ENCODE data around the gene GSG1. TPM values are rescaled to one million over a fixed set of nuclear protein-coding genes. Genes with fewer than 3 reads are reported as not detected.

Gene GSG1
- total RNA-seq, 4 donors from 2014 or later, result 1.2 TPM; not detected in 3

GRCh38 chr12:13094367-13094766, 9.1 kb downstream of the GSG1 start:
- H3K27ac ChIP-seq, result peak overlapping the region in 1 of 3 donors; percentile 21

DNA sequence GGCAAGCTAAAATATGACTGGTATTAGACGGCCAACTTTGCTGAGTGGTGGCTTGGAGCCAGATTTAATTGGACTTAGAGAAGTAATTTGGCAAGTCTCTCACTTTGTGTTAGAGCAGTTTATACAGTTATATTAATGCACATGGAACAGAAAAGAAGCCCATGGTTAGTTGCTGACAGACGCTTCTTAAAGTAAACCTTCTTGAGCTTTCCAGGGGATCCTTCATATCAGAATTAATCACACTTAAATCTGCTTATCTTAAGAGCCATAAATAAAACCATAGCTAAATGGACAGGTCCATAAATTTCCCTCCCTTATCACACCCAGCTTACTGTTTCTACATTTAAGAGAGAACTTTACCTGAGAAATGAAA, 9.6 kb downstream of the GSG1 start:
- Histone ChIP-seq H3K9me3 (no peaks in the 10 kb centered on the region), H3K4me3 (replicated peaks in 1 of 3) (no peak overlapping the region), H3K36me3 (no peaks in the 10 kb centered on the region), H3K27me3 (no peaks in the 10 kb centered on the region), H3K27ac (peak overlapping the region in 2 of 3 donors; percentile 21 to 32), H3K4me1 (peaks cover 19 to 29% of the 10 kb centered on the region in 2 donors)
- TF ChIP-seq CTCF (IDR thresholded peaks at IDR 0.05) (no peak), POLR2A (IDR thresholded peaks at IDR 0.05) (no peak)
- DNase-seq, result peak in 1 of 2 donors; percentile 49
- 25 to 27% methylated on average over 2 of the region's 2 CpGs for WGBS, 2 donors
- intact Hi-C loops (cut with DNase I), result loop anchor here (10.0 kb wide), 1 partner anchor 179 kb away; no protein-coding TSS in a partner anchor

More at GRCh38 chr12:13094367-13094766, 9.1 kb downstream of the GSG1 start:
- no peaks in the 10 kb centered on the region for H3K9me3 ChIP-seq
- H3K36me3 ChIP-seq, result no peaks in the 10 kb centered on the region
- DNase-seq, result no peak
- TF ChIP-seq CTCF (IDR thresholded peaks at IDR 0.05) (no peak), POLR2A (IDR thresholded peaks at IDR 0.05) (no peak)
- intact Hi-C loops (cut with DNase I), result loop anchor here (10.0 kb wide), 1 partner anchor 180 kb away; no protein-coding TSS in a partner anchor
- H3K4me1 ChIP-seq, result peaks cover 24 to 34% of the 10 kb centered on the region in 2 donors
- WGBS, 2 donors, result 64 to 85% methylated on average over 3 of the region's 3 CpGs
- H3K4me3 ChIP-seq (replicated peaks in 1 of 3), result no peak overlapping the region
- H3K27me3 ChIP-seq, result no peaks in the 10 kb centered on the region

DNA sequence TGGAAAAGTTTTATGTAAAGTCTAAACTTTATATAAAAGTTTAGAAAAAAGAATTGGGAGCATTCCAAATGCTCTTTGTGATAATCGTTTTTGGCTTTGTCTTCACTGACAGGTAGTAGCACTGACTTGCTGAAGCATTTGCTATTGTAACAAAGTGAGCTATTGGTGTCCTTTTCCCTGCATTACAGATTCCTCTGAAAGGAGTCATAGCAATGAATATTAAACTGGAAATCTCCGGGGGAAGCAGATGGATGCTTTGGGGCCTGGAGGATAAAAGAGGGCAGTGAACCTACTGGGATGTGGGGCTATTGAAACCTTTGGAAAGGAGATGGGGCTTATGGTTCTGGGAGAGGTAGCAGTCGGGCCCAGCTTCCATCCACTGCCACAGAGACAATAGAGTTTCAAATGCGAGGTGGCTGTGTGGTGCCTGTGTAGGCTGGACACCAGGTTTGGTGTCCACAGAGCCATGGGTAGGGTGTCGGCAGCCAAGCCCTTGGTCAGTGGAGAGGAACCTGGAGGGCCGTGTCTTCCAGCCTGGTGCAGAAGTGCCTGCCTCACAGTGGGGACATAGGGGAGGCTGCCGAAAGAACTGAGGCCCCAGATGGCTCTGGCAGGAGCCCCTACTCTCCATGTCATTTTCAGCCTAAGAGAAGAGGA, 10.1 kb downstream of the GSG1 start:
- DNase-seq, result peak in 1 of 2 donors; percentile 58
- no peak for TF ChIP-seq CTCF (IDR thresholded peaks at IDR 0.05)
- no peak for TF ChIP-seq POLR2A (IDR thresholded peaks at IDR 0.05)
- no peaks in the 10 kb centered on the region for H3K27me3 ChIP-seq
- no peaks in the 10 kb centered on the region for H3K36me3 ChIP-seq
- H3K4me1 ChIP-seq, result peaks cover 14 to 24% of the 10 kb centered on the region in 2 donors
- intact Hi-C loops (cut with DNase I), result loop anchor here (10.0 kb wide), 1 partner anchor 179 kb away; no protein-coding TSS in a partner anchor
- no peak overlapping the region for H3K4me3 ChIP-seq (replicated peaks in 1 of 3)
- no peaks in the 10 kb centered on the region for H3K9me3 ChIP-seq
- WGBS, 2 donors, result 51 to 62% methylated on average over 7 of the region's 7 CpGs
- peak overlapping the region in 1 of 3 donors; percentile 32 for H3K27ac ChIP-seq

DNA sequence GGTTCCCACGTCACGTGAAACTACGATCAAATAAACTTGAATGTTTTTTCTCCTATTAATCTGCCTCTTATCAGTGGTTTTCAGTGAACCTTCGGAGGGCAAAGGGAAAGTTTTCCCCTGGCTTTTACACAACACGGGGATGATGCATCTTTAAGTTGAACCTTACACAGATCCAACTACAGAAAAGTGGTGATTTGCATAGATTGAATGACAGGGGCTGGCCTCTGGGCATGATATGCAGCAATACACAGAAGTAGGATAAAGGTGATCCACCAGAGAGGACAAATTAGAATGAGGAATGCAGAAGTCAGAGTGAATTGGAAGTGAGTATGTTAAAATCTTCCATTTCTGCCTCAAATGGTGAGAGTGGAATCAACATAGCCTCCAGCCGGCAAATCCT, 11.6 kb downstream of the GSG1 start:
- WGBS, 2 donors, result 95 to 96% methylated on average over 6 of the region's 6 CpGs
- TF ChIP-seq CTCF (IDR thresholded peaks at IDR 0.05), result no peak
- no peak for TF ChIP-seq POLR2A (IDR thresholded peaks at IDR 0.05)
- intact Hi-C loops (cut with DNase I), result loop anchor here (10.0 kb wide), 1 partner anchor 177 kb away; no protein-coding TSS in a partner anchor

GRCh38 chr12:13090054-13090453, 13.4 kb downstream of the GSG1 start:
- intact Hi-C loops (cut with DNase I), result loop anchor here (10.0 kb wide), 1 partner anchor 175 kb away; no protein-coding TSS in a partner anchor

More for the DNA sequence above, 11.6 kb downstream of the GSG1 start:
- H3K36me3 ChIP-seq, result no peaks in the 10 kb centered on the region
- DNase-seq, result no peak
- H3K9me3 ChIP-seq, result no peaks in the 10 kb centered on the region
- no peak overlapping the region for H3K27ac ChIP-seq
- H3K27me3 ChIP-seq, result no peaks in the 10 kb centered on the region
- peaks cover 9 to 14% of the 10 kb centered on the region in 2 donors for H3K4me1 ChIP-seq
- H3K4me3 ChIP-seq (replicated peaks in 1 of 3), result no peak overlapping the region

More at GRCh38 chr12:13090054-13090453, 13.4 kb downstream of the GSG1 start:
- WGBS, 2 donors, result 92 to 96% methylated on average over 4 of the region's 4 CpGs
- no peak for TF ChIP-seq POLR2A (IDR thresholded peaks at IDR 0.05)
- TF ChIP-seq CTCF (IDR thresholded peaks at IDR 0.05), result no peak
- Histone ChIP-seq H3K4me3 (replicated peaks in 1 of 3) (no peak overlapping the region), H3K27me3 (no peaks in the 10 kb centered on the region), H3K4me1 (peaks cover 9 to 20% of the 10 kb centered on the region in 2 donors), H3K27ac (no peak overlapping the region), H3K36me3 (no peaks in the 10 kb centered on the region), H3K9me3 (no peaks in the 10 kb centered on the region)
- DNase-seq, result no peak

All from thyroid gland (tissue), 4 donors.